ENCODE data around the gene PIP5K1C.
"Not testable (repeated sequence)": the region's sequence is repeated elsewhere in the genome, so short reads cannot be mapped to it uniquely, and the experiment has no call there.

The PIP5K1C gene

DNA sequence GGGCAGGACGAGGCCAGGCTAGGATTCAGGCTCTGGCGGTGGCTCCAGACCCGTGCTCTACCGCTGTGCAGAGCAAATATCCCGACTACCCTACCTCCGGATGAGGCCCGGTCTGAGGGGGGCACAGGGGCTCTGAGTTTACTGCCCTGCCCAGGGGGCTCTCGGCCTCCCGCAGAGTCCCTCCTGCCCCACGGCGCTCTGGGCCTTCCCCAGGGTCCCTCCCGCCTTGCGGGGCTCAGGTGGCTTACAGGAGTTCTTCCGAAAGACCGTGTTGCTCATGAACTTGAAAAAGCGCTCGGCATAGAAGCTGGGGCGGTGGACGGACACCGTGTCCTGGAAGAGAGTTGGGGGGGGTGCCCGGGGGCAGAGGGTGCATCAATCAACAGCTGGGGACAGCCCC lies 54.5 kb downstream of the PIP5K1C start:
- DNase-seq (ENCODE audit: low spot score): no peak

DNA sequence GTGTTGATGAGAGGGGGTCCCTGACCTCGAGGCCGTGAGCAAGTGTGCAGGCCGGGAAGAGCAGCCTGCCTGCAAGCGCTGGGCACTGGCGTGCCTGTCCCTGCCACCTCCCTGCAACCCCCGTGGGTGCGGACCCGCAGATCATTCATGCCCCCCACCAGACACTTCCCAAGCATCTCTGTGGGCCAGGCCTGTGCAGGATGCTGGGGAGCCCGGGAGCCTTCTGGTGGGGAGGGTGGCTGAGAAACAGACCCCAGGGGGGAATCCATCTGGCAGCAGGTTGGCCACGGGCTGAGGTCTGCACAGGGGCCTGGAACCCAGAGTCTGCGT lies 55.2 kb downstream of the PIP5K1C start:
- no peak for DNase-seq (ENCODE audit: low spot score)

DNA sequence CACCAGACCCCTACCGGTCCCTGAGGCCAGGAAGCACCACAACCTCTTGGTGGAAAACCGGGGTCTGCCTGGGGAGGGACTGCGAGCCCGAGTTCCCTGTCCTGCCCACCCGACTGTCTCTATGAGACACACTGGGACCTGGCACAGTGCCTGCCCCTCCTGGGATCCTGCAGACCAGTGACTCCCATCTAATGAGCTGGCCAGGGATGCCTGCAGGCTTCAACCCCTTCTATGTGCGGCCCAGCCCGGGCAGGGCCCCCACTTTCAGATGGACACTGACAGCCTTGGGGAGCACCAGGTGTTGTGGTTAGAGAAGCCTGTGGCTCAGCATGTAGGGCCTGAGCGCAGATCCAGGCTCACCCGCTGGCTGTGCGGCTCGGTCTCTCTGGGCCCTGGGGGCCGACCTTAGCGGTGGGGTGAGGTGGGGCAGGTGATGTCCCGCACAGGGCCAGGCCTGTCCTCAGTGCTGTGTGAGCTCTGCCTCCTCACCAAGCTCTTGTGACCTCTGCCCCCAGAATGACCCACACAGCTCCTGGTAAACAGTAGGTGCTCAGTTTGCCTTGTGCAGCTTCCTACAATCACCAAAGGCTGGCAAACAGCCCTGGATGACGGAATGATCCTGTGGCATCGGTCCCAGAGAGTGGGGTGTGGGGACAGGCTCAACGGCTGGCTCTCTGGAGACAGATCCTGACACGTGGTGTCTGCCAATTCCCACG lies 55.8 kb downstream of the PIP5K1C start:
- no peak for DNase-seq (ENCODE audit: low spot score)

DNA sequence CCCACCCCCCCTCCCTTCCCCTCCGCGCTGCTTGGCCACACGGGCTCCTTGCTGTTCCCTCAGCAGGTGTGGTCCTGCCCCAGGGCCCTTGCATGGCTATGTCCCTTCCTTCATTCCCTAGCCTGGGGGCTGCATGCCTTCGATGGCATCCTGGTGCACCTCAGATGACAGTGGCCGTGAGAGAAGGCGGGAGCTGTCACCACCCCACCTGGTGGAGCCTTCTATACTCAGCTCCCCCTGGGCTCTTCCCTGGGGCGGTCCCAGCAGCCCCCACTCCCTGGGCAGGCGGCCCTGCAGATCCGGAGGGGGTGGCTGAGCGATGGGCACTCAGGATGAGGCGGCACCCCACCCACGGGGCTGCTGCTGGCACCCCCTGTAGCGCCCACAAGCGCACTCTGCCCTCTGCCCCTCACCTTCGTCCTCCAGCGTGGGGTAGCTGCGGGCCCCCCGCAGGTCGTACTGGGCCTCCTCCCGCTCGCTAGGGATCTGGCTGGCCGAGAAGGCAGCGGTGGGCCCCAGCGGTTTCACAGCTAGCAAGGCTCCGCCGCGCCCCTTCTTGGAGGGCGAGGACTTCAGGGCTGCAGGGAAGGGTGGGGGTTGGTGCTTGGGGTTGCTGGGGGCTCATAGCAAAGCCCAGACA lies 56.5 kb downstream of the PIP5K1C start:
- no peak for DNase-seq (ENCODE audit: low spot score)

DNA sequence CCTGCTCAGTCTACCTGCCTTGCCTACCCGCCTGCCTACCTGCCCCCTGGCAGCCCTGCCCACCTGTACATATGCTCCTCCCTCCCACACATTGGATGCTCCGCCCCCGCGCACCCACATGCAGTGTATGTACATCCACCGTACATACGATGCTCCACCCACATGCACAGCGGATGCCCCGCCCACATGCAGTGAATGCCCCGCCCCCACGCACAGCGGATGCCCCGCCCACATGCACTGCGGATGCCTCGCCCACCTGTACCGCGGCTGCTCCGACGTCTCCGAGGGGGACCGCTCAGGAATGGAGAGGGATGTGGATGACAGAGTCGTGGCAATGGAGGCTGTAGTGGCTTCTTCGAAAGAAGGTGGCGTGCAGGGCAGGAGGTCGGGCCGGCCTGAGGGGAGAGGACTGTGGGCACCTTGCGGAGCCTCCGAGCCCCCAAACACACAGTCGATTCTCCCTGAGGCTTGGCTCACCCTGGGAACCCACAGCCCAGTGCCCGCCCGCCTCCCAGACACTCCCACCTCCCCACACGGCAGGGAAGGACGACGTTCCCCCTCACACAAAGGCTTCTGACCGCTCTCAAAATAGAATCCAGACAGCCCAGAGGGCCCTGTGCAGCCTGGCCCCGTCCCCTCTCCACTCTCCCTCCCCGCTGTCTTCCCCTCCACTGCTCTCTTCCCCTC lies 57.1 kb downstream of the PIP5K1C start:
- peak; percentile 85 for DNase-seq (ENCODE audit: low spot score)

DNA sequence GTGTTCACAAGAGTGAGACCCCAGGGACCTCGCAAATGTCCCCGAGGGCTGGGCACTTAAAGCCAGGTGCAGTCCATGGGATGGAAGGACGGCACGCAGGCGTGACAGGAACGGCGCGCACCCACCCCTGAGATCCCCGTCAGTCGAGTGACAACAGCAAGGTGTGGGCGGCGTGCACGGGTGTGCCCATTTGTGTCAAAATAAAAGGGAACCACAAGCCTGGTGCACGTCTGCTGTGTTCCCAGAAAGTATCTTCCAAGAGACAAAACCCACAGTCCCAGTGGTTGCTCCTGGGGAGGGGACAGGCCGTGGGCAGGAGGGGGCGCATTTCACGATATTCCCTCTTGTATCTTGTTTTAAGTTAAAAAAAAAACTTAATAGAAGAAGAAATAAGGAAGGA lies 58.0 kb downstream of the PIP5K1C start:
- no peak for DNase-seq (ENCODE audit: low spot score)

DNA sequence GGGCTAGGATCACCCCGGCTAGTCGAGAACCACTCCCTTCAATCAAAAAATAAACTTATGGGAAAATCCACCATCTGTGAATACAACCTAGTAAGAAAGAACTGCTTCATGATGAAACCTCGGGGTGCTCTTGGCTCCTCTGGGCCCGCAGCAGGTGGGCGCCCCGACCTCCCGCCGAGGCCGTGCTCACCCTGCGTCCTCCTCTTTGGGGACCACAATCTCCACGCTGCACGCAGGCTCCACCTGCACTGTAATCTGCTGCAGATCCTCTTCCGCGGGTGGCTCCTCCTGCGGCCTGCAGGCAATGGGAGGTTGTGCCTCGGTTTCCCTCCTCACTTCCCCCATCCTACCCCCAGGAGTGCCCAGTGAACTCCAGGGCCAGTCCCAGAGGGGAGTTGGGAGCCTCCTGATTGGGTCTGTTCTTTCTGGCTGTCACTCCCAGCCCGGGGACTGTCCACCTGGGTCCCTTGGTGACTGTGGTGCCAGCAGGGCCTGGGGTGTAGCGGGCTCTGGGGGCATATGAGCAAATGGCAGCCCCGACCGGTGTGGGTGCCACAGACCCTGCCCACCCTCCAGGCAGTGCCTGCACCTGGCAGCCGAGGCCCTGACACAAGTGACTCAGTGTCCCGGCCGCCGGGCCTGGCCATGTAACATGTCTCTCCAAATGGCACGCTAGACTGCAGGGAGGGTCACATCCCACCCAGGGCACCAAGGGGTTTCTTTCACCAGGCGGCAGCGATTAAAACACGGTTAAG lies 58.6 kb downstream of the PIP5K1C start:
- no peak for DNase-seq (ENCODE audit: low spot score)

DNA sequence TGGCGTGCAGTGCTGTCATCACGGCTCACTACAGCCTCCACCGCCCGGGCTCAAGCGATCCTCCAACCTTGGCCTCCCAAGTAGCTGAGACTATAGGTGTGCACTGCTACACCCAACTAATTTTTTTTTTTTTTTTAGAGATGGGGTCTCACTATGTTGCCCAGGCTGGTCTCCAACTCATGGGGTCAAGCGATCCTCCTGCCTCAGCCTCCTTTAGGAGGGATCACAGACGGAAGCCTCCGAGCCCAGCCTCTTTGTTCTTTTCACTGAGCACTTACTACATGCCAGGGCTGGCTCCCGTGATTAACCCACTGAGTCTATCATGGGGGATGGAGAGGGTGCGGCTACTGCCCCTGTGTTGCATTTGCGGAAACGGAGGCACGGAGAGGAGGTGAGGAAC lies 60.8 kb downstream of the PIP5K1C start:
- no peak for DNase-seq (ENCODE audit: low spot score)

DNA sequence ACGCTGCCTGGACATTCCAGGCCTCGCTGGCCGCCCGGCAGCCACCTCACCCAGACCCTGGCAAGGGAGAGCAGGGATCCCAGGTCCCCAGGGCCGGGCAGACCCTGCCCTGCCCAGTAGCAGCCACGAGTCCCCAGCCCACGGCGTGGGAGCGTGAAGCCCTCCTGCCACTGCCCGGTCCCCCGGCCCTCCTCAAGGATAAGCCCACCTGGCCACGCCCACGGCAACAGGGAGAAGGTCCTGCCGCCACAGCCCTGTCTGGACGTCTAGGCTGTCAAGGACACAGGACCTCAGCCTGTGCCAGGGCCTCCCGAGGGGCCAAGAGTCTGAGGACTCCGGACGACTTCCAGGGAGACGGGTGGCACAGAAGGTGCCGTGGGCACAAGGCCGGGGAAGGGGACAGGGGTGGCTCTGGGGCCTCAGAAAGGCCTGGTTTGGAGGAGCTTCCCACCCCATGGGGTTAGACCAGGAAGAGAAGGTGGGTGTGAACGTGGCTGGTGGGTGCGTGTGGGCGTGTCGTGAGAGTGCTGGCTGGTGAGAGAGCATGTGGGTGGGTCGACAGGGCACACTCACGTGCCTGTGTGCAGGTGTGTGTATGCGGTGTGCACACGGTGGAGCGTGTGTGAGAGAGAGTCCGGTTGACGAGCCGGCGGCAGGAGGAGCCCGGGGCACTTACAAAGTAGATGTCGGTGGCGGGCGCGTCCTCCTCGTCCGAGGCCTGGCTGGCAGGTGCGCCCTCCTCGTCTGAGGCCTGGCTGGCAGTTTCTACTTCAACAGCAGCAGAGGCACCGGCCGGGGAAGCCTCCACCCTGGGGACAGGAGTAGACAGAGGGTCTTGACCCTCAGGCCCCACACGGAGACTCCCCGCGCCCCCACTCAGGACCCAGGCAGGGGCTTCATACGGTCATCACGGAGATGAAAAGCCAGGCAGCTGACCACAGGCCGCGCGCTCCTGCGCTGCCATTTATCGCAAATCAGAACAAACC lies 61.8 kb downstream of the PIP5K1C start:
- DNase-seq (ENCODE audit: low spot score): no peak

DNA sequence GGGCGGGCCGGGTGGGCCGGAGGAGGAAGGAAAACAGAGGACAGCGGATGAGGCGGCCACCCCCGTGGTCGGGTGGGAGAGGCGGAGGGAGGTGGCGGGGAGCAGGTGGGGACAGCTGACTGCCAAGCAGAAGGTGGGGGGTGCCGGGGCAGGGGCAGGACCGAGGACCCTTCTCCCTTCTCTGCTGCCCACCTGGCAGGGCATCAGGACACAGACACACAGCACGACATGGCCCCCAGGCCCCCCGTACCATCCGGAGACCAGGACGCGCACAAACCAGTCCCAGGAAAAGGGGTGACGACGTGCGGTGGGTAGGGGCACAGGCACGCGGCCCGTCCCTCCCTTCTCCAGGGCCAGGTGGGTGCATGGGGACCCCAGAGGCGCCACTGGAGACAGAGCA lies 62.6 kb downstream of the PIP5K1C start:
- no peak for DNase-seq (ENCODE audit: low spot score)

DNA sequence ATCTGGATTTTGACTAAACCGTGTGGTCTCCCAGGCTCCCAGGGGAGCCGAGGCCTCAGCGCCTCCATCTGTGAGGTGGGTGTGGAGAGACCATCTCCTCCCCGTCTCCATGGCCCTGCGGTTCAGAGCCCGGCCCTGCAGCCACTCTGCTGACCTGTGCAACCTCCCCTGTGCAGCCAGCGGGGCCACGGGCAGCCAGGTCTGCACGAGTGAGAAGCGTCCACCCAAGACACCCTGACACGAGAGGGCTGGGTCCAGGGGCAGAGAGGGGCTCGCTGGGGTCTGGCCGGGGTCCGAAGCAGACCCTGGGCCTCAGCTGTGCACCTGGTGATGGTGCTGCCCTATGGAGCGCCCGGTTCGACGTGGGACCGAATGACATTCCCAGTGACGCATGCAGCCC lies 63.3 kb downstream of the PIP5K1C start:
- no peak for DNase-seq (ENCODE audit: low spot score)

DNA sequence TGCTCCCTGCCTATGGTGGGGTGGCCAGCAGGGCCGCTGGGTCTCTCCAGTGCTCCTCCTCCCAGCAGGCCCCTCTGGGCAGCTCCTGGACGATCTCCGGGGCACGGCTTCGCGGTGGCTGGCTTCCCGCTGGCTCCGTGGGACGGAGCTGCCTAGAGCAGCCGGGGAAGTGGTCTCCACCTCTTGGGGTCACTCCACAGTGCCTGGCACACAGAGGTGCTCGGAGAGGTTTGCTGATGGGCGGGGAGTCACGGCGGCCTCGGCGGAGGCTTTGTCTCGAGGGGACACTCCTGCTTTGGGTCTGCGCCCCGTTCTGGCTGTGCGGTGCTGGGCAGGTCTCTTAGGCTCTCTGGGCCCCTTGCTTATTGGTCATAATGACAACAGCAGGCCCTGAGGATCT lies 63.8 kb downstream of the PIP5K1C start:
- no peak for DNase-seq (ENCODE audit: low spot score)

DNA sequence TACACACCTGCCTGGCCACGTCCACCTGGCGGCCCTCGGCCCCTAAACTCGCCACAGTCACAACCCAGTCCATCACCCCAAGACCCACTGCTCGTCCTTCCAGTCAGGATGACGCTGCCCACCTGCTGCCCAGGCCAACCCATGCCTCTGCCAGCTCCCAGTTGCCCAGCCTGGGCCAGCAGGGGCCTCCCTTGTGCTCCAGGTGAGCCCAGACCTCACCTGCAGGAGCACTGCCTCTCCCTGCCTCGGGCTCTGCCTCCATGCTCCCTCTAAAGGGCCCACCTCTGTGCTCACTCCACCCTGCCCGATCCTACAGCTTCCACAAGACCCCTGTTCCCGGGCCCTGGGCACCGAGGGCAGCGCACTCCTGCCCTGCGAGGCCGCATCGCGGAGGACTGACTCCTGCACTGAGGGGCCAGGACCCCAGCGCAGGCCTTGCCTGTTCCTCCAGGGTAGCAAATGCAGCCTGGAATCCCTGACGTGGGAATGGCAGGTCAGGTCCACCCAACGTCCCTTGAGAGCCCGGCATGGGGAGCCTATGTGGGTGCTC lies 65.7 kb downstream of the PIP5K1C start:
- no peak for DNase-seq (ENCODE audit: low spot score)

DNA sequence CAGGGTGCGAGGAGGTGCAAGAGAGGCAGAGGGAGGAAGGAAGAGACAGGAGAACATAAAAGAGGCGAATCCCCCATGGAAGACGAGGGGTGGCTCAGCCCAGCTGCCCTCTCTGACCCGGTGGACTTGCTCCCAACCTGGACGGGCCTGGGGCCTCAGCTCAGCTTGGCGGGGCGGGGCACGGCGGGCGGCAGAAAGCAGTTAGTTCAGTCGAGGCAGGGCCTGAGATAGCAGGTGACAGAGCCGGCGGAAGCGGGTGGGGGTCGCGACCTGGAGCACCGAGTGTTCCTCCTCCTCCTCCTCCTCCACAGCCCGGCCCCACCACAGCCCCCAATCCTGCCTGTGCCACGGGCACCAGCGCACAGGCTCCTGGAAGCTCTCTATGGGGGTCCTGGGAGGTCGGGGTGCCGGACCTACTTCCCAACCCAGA lies 66.7 kb downstream of the PIP5K1C start:
- no peak for DNase-seq (ENCODE audit: low spot score)

DNA sequence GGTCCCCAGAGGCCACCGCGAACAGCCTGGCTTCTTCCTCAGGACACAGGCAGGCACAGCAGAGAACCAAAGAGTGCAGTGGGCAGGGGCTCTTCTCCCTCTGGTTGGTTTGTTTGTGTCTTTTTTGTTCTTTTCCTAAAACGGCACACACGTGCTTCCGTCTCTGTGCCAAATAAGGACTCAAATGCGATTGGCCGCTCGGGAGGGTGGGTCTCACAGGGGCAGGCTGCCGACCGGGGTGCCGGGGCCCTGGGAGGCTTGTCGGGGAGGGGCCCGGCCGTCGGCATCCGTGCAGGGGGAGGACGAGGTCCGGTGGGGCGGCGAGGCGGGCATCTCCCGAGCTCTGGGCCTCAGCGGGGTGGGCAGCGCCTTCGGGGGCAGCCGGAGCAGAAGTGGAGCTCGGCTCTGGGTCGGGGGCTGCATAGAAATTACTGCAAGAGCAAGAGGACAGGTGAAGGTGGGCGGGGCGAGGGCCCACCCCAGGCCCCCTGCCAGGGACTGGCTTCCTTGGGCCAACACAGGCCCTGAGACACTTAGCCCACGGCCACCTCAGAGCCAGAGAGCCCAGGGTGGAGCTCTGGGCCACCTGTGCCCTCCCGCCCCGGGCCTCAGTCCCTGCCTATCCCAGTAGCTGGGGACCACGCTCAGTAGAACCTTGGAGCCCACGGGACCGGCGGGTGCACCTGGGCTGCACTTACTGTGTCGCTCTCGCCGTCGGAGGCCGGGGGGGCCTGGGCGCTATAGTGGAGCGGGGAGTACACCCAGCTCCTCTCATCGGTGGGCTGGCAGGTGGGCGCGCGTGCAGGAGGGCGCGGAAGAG lies 67.3 kb downstream of the PIP5K1C start:
- no peak for DNase-seq (ENCODE audit: low spot score)

DNA sequence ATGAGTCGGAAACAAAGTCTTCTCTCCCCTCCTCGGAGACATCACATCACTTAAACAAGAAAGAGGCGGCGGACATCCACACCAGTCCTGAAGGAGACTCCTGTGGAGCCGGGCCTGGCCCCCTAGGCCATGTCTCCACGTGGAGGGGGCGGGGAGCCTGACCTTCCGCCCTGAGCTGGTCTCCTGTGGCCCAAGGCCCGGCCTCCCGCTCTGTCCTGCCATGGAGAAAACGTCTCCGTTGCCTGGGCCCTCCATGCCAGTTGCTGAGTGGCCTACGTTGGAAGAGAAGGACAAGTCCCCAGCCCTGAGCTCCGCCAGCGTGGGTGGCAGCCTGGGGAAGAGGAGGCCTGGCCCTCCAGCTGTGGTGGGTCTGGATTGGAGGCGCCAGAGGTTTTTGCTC lies 68.2 kb downstream of the PIP5K1C start:
- no peak for DNase-seq (ENCODE audit: low spot score)

DNA sequence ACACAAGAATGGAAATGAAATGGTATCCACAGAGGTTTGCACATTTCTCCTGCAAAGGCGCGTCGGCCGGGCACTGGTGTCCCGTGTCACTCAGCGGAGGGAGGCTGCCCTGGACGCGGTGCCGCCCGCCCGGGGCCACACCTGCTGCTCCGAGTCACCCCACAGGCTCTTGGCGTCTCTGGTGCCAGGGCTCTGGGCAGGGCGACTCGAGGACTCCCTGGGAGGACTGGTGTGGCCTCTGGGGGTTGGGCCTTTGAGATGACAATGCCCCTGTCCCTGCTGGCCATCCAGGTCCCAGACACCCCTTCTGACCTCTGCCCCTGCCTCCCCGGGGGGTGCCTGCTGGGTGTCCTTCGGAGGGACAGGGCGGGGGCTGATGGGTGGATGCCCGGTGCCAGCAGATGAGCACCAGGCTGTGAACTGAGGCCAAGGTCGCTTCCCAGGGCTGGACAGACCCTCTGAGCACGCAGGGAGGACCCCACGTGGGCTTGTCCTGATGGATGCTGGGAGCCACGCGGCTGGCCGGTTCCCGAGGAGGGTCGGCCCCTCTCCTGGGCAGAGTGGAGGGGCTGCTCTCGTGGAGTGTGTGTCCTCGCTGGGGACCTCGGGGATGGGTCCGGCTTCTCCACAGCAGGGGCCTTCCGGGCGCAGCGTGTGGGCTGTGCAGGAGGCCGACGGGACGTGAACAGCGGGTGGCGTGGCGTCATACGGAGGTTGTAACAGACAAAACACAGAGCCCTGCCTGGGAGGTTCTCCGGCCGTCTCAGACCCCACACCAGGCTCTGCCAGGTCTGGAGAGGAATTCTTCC lies 69.0 kb downstream of the PIP5K1C start:
- no peak for DNase-seq (ENCODE audit: low spot score)

DNA sequence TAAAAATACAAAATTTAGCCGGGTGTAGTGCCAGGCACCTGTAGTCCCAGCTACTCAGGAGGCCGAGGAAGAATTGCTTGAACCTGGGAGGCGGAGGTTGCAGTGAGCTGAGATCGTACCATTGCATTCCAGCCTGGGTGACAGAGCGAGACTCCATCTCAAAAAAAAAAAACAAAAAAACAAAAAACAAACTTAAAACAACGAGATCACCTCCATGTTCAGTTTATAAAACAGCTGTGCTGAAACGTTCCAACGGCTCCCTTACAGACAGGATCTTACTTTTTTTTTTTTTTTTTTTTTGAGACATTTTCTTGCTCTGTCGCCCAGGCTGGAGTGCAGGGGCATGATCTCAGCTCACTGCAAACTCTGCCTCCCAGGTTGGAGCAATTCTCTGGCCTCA lies 71.5 kb downstream of the PIP5K1C start:
- DNase-seq (ENCODE audit: low spot score): not testable (repeated sequence)

DNA sequence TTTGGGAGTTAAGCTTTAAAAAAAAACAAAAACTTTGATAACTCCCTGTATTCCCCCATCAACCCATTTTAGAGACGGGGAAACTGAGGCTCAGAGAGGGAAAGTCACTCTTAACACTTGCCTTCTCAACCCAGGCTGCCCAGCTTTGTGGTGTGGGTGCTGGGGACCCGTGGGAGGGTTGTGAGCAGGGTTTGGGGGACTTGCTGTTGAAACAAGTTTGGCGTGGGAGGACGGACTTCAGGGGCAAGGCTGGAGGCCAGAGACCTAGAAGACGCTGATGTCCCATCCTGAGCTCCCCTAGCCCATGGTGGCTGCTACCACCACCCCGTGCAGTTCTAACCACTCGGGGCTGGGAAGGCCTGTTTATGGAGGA lies 72.9 kb downstream of the PIP5K1C start:
- no peak for DNase-seq (ENCODE audit: low spot score)
